ENCODE data around the gene TARS1. TPM values are rescaled to one million over a fixed set of nuclear protein-coding genes. Genes with fewer than 3 reads are reported as not detected.
"Not testable (repeated sequence)": the region's sequence is repeated elsewhere in the genome, so short reads cannot be mapped to it uniquely, and the experiment has no call there.

TARS1 gene
- polyA plus RNA-seq, 1 experiment = 121 TPM

- TF ChIP-seq CTCF (IDR thresholded peaks at IDR 0.05; ENCODE audit: insufficient read depth, low read depth, low read length) = no peak
- no peaks in the 10 kb centered on the region for H3K36me3 ChIP-seq (ENCODE audit: control insufficient read depth, insufficient read depth, low read length)
- CTCF ChIA-PET = no interaction called here
- DNase-seq (ENCODE audit: low read depth) = no peak
- POLR2A ChIA-PET = no interaction called here
- H3K27me3 ChIP-seq (ENCODE audit: control insufficient read depth, insufficient read depth, low read length) = no peaks in the 10 kb centered on the region
- no peak overlapping the region for H3K4me3 ChIP-seq (ENCODE audit: low read depth, low read length)
Measured at GRCh38 chr5:33504570-33504969, 63.8 kb downstream of the TARS1 start.

- H3K27me3 ChIP-seq (ENCODE audit: control insufficient read depth, insufficient read depth, low read length) = no peaks in the 10 kb centered on the region
- no peak overlapping the region for H3K4me3 ChIP-seq (ENCODE audit: low read depth, low read length)
- TF ChIP-seq CTCF (IDR thresholded peaks at IDR 0.05; ENCODE audit: insufficient read depth, low read depth, low read length) = no peak
- DNase-seq (ENCODE audit: low read depth) = no peak
- ChIA-PET POLR2A (no interaction called here), CTCF (no interaction called here)
- H3K36me3 ChIP-seq (ENCODE audit: control insufficient read depth, insufficient read depth, low read length) = no peaks in the 10 kb centered on the region
Measured at GRCh38 chr5:33507426-33507825, 66.7 kb downstream of the TARS1 start.

- DNase-seq (ENCODE audit: low read depth) = no peak
- H3K27me3 ChIP-seq (ENCODE audit: control insufficient read depth, insufficient read depth, low read length) = no peaks in the 10 kb centered on the region
- H3K4me3 ChIP-seq (ENCODE audit: low read depth, low read length) = no peak overlapping the region
- H3K36me3 ChIP-seq (ENCODE audit: control insufficient read depth, insufficient read depth, low read length) = no peaks in the 10 kb centered on the region
- POLR2A ChIA-PET = no interaction called here
- CTCF ChIA-PET = interaction anchor here (0.7 kb wide), 1 partner anchor 21 kb away, joined by 3 read pairs; no protein-coding TSS in a partner anchor
- no peak for TF ChIP-seq CTCF (IDR thresholded peaks at IDR 0.05; ENCODE audit: insufficient read depth, low read depth, low read length)
Measured at GRCh38 chr5:33509036-33509435, 68.3 kb downstream of the TARS1 start.

- no peak for TF ChIP-seq CTCF (IDR thresholded peaks at IDR 0.05; ENCODE audit: insufficient read depth, low read depth, low read length)
- DNase-seq (ENCODE audit: low read depth) = no peak
- ChIA-PET POLR2A (no interaction called here), CTCF (no interaction called here)
- no peaks in the 10 kb centered on the region for H3K36me3 ChIP-seq (ENCODE audit: control insufficient read depth, insufficient read depth, low read length)
- H3K27me3 ChIP-seq (ENCODE audit: control insufficient read depth, insufficient read depth, low read length) = no peaks in the 10 kb centered on the region
- H3K4me3 ChIP-seq (ENCODE audit: low read depth, low read length) = no peak overlapping the region
Measured at GRCh38 chr5:33513462-33514185, 72.9 kb downstream of the TARS1 start.

GRCh38 chr5:33515366-33515765, 74.6 kb downstream of the TARS1 start:
- H3K4me3 ChIP-seq (ENCODE audit: low read depth, low read length); H3K27me3 ChIP-seq (ENCODE audit: control insufficient read depth, insufficient read depth, low read length); POLR2A ChIA-PET; DNase-seq (ENCODE audit: low read depth); CTCF ChIA-PET; H3K36me3 ChIP-seq (ENCODE audit: control insufficient read depth, insufficient read depth, low read length): not testable (repeated sequence)

GRCh38 chr5:33516421-33516820, 75.7 kb downstream of the TARS1 start:
- Histone ChIP-seq H3K4me3 (ENCODE audit: low read depth, low read length) (no peak overlapping the region), H3K27me3 (ENCODE audit: control insufficient read depth, insufficient read depth, low read length) (no peaks in the 10 kb centered on the region), H3K36me3 (ENCODE audit: control insufficient read depth, insufficient read depth, low read length) (no peaks in the 10 kb centered on the region)
- TF ChIP-seq CTCF (IDR thresholded peaks at IDR 0.05; ENCODE audit: insufficient read depth, low read depth, low read length) = no peak
- DNase-seq (ENCODE audit: low read depth) = no peak
- POLR2A ChIA-PET = no interaction called here
- CTCF ChIA-PET = interaction anchor here (1.1 kb wide), 1 partner anchor 28 kb away, joined by 5 read pairs; no protein-coding TSS in a partner anchor

Measured in BJ (cell line).